ENCODE measurements around the gene FGD5.

The FGD5 gene

DNA sequence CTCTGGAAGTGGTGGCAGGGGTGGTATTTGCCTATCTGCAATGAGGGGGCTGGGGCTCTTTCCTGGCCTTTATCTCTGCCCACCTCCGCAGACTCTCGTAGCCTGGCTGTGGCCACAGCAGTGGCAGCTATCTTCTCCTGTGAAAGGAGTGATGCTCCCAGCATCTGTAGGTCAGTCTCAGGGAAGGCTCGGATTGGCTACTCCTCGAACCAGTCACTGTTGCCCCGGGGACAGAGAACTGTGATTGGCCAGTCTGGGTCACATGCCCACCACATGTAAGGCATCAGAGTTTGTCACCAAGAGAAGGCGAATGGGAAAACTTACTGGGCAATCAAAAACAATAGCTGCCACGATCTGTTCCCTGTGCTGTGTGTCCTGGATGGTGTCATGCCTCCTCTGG lies 30.1 kb upstream of the FGD5 start:
- no peak for DNase-seq

DNA sequence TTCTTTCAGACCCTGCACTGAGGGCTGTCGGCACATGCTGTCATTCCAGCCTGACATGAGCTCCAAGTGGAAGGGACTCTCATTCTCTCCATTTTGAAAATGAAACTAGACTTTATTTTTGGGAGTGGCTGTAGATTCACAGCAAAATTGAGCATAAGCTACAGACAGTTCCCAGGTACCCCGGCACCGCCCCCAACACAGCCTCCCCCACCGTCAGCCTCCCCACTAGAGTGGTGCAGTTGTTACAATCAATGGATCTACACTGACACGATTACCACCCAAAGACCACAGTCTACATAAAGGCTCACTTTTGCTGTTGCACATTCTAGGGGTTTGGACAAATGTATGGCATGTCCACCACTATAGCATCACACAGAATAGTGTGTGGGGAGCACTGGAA lies 29.5 kb upstream of the FGD5 start:
- no peak for DNase-seq

DNA sequence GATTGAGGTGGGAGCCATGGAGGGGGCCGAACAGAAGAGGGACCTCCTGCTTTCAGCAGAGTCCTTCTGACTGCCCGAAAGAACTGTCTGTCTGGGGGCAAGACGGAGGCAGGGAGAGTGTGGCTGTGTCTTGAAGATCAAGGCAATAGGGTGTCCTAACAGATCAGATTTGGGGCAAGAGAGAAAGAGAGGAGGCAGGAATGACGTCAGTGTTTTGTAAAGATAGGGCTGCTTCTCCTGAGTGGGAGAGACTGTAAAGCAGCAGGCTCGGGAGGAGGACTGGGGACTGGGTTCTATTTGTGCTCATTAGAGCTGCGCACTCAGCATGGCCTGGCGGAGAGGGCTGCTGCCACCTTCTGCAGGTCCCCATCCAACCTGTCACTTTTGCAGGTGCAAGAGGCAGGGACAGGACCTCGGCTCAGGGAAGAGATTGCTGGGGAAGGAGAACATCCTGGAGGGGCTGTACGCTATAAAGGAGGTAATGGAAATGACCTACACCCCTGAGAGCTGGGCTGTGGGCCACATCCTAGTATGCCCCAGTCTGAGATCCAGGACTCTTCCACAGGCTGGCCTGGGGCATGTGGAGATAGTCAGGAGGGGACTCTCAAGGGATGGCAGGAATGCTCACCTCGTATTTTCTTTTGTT lies 29.0 kb upstream of the FGD5 start:
- DNase-seq, result no peak

GRCh38 chr3:14791343-14791945 lies 27.3 kb upstream of the FGD5 start:
- no peak for DNase-seq

DNA sequence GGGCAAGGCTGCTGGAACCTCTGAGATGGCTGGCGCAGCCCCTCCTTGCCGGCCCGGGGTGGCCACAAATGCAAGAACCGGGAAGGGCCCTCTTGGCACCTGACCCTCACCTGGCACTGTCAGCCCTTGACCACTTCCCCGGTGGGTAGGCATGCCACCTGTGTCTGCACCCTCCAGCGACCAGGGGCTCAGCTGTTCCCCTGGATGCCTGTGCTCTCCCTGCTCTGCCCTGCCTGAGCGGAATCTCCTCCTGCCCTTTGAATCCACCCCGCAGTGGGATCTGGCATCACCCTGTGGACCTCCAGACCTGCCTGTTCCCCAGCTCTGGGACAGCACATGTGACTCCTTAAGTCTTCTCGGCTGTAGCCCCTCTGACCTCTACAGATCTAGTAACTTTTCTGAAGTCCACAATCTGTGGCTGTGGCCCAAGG lies 26.1 kb upstream of the FGD5 start:
- no peak for DNase-seq

DNA sequence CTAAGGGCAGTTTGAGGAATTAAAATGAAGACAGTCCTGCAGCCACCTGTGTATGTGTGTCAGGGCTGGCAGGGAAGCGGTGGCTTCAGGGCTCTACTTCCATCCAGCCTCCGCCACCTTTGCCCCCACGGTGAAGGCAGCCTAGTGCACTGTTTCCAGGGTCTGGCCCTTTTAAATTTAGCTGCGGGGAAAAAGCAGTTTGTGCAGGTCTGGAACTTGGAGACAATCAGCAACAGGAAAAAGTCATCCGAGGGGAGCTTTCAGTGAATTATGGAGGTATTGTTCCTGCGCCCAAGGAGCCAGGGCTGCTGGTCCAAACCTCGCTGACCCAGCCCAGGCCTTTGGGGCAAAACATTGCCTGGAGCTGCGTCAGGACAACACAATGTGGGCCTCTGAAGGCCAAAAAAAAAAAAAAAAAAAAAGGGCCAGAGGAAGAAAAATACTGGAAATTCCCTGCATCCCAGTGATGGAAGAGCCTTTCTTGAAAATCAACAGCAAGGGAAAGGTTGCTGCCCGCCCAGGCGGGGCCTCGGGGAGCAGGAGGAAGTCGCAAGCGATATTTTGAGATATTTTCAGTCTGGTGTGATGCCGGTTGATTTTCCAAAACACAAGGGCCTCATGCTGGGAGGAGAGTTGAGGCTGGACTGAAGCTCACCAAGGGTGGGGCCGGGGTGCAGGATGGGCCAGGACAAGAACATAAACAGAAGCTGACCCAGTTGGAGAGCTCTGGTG lies 25.5 kb upstream of the FGD5 start:
- DNase-seq, result no peak

GRCh38 chr3:14793858-14794234 lies 24.9 kb upstream of the FGD5 start:
- no peak for DNase-seq

DNA sequence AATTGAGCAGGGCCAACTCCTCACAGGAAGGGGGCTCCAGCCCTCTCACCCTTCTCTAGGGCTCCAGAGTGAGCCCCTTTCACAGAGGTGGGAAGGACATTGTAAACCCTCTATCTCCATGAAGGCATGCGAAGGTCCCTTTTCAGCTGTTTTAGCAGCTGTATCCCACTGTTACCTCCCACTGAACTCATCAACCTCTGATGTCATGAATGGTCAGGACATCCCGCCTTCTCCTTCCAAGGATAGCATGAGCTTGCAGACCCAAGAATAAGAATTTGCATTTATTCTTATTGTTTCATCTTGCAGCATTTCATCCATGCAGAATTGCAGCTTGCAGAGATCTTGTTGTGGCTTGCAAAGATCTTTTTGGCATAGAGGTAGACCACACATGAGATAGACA lies 24.3 kb upstream of the FGD5 start:
- DNase-seq, result no peak

GRCh38 chr3:14795996-14796395 lies 22.8 kb upstream of the FGD5 start:
- DNase-seq, result no peak

- DNase-seq, result no peak
Observed at GRCh38 chr3:14796403-14797077, 22.2 kb upstream of the FGD5 start.

DNA sequence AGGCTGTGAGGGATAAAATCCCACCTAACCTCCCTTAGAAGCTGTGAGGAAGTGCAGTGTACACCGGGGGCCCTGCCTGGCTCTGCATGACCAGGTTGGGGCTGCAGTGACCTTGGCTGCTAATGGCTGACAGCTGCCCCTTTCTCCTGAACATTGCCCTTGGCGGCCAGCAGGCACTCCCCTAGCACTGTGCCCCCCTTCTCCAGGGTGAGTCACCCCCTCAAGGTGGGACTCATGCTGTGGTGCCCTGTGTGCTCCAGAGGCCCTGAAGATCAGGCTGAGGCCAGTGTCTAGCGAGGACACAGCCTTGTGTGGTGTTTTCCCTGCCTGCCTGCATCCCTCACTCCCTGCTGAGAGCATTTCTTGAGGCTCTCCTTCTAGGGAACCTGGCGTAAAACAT lies 21.0 kb upstream of the FGD5 start:
- no peak for DNase-seq

DNA sequence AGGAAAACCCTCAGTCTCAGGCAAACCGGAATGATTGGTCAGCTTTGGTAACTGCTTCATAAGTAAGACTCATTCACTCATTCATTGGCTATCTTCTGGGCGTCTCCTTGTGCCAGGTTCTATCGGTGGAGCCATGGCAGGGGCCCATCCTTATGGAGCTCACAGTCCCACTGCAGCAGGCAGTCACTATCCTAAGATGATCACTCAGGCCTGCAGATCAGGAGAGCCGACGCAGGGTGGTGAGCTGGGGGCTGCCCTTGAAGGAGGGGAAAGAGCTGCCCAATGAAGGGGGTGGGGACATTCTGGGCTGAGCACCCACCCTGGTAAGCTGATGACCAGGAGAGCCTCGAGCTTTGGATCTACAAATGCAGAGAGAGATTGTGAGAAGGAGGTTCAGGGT lies 20.5 kb upstream of the FGD5 start:
- DNase-seq, result no peak

- DNase-seq, result no peak
Observed at GRCh38 chr3:14799146-14799545, 19.6 kb upstream of the FGD5 start.

- DNase-seq, result no peak
Observed at GRCh38 chr3:14801031-14801430, 17.7 kb upstream of the FGD5 start.

DNA sequence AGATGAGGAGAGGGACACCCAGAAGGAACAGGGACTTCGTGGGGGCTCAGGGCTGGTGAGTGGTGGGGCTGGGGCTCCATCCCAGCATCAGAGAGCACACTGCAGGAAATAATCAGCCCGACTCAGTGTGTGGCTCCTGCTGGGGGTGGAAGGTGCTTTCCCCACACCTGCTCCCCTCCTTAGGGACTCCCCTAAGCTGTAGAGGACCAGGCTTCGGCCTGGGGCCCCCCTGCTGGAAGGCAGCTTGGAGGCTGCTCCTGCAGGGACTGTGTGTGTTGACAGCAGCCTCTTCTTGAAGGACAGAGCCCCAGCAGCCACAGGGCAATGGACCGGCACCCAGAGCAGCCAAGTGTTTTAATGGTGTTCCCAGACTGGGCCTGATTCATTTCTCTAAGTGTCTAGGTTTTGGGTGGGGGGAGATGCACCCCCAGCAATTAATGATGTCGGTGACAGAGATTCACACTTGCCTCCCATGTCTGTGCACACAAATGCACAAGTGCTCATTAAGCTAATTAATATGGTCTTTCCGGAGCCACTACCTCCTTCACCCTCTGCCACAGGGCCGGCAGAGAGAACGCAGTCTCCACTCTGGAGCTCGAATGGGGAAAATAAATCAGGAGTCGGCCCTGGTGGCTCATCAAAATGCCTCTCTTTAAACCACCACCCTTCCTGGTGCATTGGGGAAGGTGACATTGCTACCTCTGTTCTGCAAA lies 16.9 kb upstream of the FGD5 start:
- DNase-seq, result no peak

DNA sequence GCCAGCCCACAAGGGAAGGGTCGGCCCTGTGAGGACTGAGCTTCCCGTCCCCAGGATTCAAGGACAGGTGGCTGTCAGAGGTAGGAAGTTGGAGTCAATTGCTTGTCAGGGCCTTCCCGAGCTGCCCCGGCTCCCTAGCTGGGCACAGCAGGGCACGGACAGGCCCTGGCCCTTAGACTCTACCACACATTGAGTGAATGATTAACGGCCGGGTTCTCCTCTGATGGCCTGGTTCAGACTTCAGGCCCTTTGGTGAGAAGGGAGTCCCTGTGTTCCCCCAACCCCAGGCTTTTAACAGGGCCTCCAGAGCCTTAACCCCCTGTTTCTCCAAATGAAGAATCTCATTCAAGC lies 16.4 kb upstream of the FGD5 start:
- no peak for DNase-seq

- DNase-seq, result no peak
Observed at GRCh38 chr3:14803101-14803980, 15.4 kb upstream of the FGD5 start.

DNA sequence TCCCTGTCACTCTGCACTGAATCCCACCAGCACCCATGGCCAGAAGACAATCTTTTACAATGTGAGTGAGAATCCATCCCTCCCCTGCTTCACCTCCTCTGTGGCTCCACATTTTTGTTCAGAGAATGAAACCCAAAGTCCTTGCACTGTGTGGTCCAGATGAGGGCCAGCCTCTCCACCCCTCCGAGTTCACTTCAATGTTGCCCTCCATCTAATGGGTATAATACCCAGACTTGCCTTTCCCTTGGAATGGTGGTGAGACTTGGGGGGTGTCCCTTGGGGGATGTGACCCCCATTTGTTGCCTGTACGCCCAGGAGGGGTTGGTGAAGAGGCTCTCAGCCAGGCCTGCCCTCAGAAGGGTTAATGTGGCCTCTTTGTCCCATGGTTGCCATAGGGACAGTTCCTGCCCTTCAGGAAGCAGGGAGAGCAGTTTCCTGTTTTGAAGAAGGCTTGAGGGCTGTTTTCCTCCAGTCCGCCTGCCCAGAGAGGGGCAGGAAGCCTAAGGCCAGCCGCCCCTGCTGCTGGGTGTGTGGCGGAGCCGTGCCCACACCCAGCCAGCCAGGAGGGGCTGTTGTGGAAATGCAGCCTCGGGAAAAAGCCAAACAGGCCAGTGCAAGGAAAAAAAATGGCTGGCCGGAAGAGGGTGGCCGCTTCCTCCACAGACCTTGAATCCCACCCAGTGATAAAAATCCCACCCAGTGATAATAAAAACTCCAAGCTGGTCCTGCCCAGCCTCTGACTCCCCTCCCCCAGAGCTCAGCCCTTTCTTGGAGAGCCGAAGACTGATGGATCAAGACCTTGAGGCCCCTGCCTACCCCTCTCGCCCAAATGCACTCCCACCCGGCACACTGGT lies 14.6 kb upstream of the FGD5 start:
- no peak for DNase-seq

GRCh38 chr3:14804835-14805780 lies 13.7 kb upstream of the FGD5 start:
- DNase-seq, result no peak

GRCh38 chr3:14805961-14806537 lies 12.7 kb upstream of the FGD5 start:
- no peak for DNase-seq
